Stomach (tissue), 4 donors: ENCODE data around the gene DRICH1.

Experiments
- CTCF ChIP-seq, 7 experiments: fragments of 450-650 bp in 4 of 7; fragments of 200-600 bp in 3 of 7; sonication (generic) in 3 of 7; IDR thresholded peaks; one replicate each; pipeline ENCODE4 v1.5.1; 2016 to 2019; ENCODE audit warnings: antibody characterized with exemption in 7 of 7, control low read depth in 2 of 7, mild to moderate bottlenecking in 1 of 7
- POLR2A ChIP-seq, 4 donors: fragments of 450-650 bp; IDR thresholded peaks; one replicate each; pipeline ENCODE4 v1.6.1; 2016; ENCODE audit warnings: antibody characterized with exemption in 4 of 4, control low read depth in 2 of 4, mild to moderate bottlenecking in 1 of 4, moderate library complexity in 1 of 4

GRCh38 chr22:23639661-23640060 lies 7.5 kb upstream of the DRICH1 start:
- no peak for TF ChIP-seq CTCF (IDR thresholded peaks at IDR 0.05)
- TF ChIP-seq POLR2A (IDR thresholded peaks at IDR 0.05), result no peak
